AG04449 (cell line): Measurements from ENCODE around the gene PRAC1.
"Not testable (repeated sequence)": the region's sequence is repeated elsewhere in the genome, so short reads cannot be mapped to it uniquely, and the experiment has no call there.

Experiments used
- CTCF ChIA-PET: fragments of 350-600 bp; formaldehyde crosslinking; extraction: SDS; loops from one replicate; lab custom pipeline; 2021; ENCODE audit warnings: antibody characterized with exemption; lab: Yijun Ruan, JAX
- POLR2A ChIA-PET: fragments of 400-600, 350-600 bp; formaldehyde crosslinking; extraction: SDS; loops from one replicate; lab custom pipeline; 2020; ENCODE audit warnings: antibody characterized with exemption, inconsistent platforms; lab: Yijun Ruan, JAX
- DNase-seq: peaks from one replicate; pipeline ENCODE4 v3.0.0-alpha.2; 2010; ENCODE audit warnings: low read depth, low spot score
- H3K4me3 ChIP-seq: 2 replicates; pipeline ENCODE4 v1.5.1; 2011; ENCODE audit warnings: low read depth, mild to moderate bottlenecking, control low read depth, low read length
- CTCF ChIP-seq: IDR thresholded peaks from one replicate; pipeline ENCODE4 v1.5.1; 2011; ENCODE audit warnings: mild to moderate bottlenecking, moderate library complexity, low read length, control low read depth, inconsistent platforms; ENCODE audit not compliant: insufficient read depth; ENCODE audit errors: missing control alignments

Gene PRAC1

GRCh38 chr17:48720266-48721008 is 1.9 kb downstream of the PRAC1 start:
- ChIA-PET CTCF (interaction anchor here (0.8 to 19.2 kb wide), 12 partner anchors 8 to 566 kb away, joined by 3 to 353 read pairs (median 4); partner anchors contain the start of gene HOXB13), POLR2A (no interaction called here)
- no peak for TF ChIP-seq CTCF
- H3K4me3 ChIP-seq = no peak overlapping the region
- DNase-seq = no peak

GRCh38 chr17:48719642-48720265 is 2.6 kb downstream of the PRAC1 start:
- no peak overlapping the region for H3K4me3 ChIP-seq
- ChIA-PET CTCF (interaction anchor here (0.8 to 19.2 kb wide), 11 partner anchors 9 to 169 kb away, joined by 3 to 353 read pairs (median 4); partner anchors contain the start of gene HOXB13), POLR2A (no interaction called here)
- DNase-seq = no peak
- no peak for TF ChIP-seq CTCF

DNA sequence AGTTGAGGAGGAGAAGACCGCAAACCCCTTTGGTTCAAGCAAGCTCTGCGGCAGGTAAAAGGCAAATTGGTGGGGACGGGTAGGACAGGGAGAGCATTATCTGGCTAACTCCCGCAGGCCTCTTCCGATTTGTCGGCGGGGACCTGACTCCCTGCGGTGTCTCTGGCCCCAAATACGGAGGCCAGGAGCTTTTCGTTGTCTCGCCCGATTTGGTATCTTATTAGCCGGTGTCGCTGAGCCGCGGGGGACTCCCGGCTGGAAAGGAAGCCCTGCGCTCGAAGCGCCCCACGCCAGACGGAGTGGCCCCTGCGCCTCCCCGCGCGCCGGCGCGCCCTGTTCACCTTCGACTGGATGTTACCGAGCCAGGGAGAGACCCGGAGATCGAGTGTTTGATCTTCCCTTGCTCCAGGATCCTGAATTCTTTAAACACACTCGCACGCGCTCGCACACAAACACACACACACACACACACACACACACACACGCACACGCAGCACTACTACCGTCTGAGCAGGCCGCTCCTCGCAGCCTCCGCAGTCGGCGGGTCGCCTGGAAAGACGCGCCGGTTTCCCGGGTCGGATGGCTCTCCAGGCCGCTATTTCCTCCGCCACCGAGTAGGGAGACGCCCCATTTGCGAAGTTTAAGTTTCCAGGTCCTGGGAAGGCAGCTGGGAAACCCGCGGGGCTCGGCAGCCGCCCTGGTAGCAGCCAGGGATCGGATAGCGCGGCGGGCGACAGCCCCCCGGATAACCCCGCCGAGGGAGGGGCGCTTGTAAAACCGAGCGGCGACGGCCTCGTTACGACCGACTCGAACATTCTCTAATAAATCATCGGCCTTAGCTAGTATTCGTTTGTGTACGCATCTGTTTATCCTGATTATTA is 3.3 kb downstream of the PRAC1 start:
- ChIA-PET POLR2A (no interaction called here), CTCF (interaction anchor here (0.6 to 19.2 kb wide), 14 partner anchors 8 to 170 kb away, joined by 3 to 353 read pairs (median 4); partner anchors contain the start of gene HOXB13)
- no peak for DNase-seq
- H3K4me3 ChIP-seq = peak overlapping the region; percentile 6; the same call in 1 of the 2 replicates
- no peak for TF ChIP-seq CTCF

DNA sequence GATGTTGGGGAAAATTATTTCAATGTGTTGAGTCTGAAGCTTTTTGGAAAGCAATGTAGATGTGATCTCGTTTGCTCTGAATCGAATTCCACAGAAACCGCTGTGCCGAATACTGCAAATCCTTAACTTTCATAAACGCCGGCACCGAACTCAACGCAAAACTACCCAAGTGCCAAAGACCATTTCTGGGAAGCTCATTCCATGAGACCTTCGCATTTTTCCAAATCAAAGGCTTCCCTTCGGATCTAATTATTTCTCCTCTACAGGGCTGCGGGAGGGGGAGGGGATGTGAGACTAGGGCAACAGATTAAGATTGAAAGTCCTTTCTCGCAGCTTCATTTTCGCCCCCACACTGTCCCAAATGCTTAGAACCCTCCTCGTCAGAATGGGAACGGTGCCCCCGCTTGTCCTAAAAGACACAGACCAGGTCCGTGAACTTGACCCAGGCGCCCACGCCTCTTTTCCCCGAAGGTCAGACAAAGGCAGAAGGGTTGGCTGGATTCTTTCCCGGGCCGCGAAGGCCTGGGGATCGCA is 4.0 kb downstream of the PRAC1 start:
- H3K4me3 ChIP-seq = 0 out of 2 replicates have a peak overlapping the region, but pooled peaks have one; percentile 6
- TF ChIP-seq CTCF = no peak
- DNase-seq = no peak
- POLR2A ChIA-PET = no interaction called here
- CTCF ChIA-PET = interaction anchor here (0.6 to 19.2 kb wide), 8 partner anchors 9 to 164 kb away, joined by 3 to 353 read pairs (median 8); partner anchors contain the start of gene HOXB13

- TF ChIP-seq CTCF = no peak
- H3K4me3 ChIP-seq = no peak overlapping the region
- no peak for DNase-seq
- POLR2A ChIA-PET = no interaction called here
- CTCF ChIA-PET = interaction anchor here (1.1 to 19.2 kb wide), 8 partner anchors 10 to 584 kb away, joined by 3 to 353 read pairs (median 8); partner anchors contain the start of gene HOXB13
These were observed 4.7 kb downstream of the PRAC1 start for GRCh38 chr17:48717367-48718226.

DNA sequence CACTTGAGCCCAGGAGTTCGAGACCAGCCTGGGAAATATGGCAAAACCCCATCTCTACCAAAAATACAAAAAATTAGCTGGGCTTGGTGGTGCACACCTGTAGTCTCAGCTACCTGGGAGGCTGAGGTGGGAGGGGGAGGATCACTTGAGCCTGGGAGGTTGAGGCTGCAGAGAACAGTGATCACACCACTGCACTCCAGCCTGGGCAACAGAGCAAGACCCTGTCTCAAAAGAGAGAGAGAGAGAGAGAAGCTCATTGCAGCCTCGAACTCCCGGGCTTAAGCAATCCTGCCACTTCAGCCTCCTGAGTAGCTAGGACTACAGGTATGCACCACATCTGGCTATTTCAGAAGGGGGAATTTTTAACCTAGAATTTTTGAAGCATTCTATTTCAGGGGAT is 5.8 kb downstream of the PRAC1 start:
- POLR2A ChIA-PET, H3K4me3 ChIP-seq, DNase-seq: not testable (repeated sequence)
- CTCF ChIA-PET = interaction anchor here (0.7 to 4.0 kb wide), 5 partner anchors 8 to 162 kb away, joined by 3 to 27 read pairs (median 12); partner anchors contain the start of gene HOXB13
